NCI-H2171 treated with DMSO at 0.1 percent for 48 hours (cell line): ENCODE measurements around the gene TXNDC15.
"Not testable (repeated sequence)": the region's sequence is repeated elsewhere in the genome, so short reads cannot be mapped to it uniquely, and the experiment has no call there.

Source experiments
- DNase-seq: peaks from one replicate; lab custom pipeline; 2025; lab: John Stamatoyannopoulos, UW

The TXNDC15 gene

DNA sequence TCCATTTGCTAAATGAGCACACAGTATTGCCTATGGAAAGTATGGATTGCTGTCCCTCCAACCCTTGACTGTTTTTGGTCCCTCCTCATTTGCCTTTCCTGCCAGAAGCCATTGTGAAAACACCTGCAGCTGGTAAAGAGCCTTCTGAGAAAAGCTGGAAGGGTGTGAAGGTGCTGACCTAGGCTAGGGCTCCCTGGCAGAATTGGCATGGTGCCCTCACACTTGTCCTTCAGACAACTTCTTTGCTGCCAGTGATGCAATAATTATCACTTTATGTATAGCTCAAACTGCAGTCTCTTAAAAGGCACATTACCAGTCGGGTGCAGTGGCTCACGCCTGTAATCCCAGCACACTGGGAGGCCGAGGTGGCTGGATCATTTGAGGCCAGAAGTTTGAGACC lies 4.2 kb downstream of the TXNDC15 start:
- no peak for DNase-seq

GRCh38 chr5:134879456-134879855 lies 5.3 kb downstream of the TXNDC15 start:
- DNase-seq = no peak

- DNase-seq = not testable (repeated sequence)
Observed at GRCh38 chr5:134880937-134881336, 6.8 kb downstream of the TXNDC15 start.

GRCh38 chr5:134881711-134882110 lies 7.5 kb downstream of the TXNDC15 start:
- DNase-seq = not testable (repeated sequence)

GRCh38 chr5:134887593-134888159 lies 13.5 kb downstream of the TXNDC15 start:
- no peak for DNase-seq

DNA sequence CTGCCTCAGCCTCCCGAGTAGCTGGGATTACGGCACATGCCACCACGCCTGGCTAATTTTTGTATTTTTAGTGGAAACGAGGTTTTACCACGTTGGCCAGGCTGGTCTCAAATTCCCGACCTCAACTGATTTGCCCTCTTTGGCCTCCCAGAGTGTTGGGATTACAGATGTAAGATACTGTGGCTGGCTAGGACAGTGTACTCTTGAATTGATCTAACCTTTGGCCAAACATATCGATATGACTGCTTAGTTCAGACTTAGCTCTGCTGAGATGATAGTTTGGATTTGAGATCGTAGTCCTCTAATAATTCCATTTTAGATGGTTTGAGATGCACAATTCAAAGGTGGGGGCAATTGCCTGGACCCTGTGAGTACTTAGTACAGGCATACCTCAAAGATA lies 15.2 kb downstream of the TXNDC15 start:
- no peak for DNase-seq

DNA sequence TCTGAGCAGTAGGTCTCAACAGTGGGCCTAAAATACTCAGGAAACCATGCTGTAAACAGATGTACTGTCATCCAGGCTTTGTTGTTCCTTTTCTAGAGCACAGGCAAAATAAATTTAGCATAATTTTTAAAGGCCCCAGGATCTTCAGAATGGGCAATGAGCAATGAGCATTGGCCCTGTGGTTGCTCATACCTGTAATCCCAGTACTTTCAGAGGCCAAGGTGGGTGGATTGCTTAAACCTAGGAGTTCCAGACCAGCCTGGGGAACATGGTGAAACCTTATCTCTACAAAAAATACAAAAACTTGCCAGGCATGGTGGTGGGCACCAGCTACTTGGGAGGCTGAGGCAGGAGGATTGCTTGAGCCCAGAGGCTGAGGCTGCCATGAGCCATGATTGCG lies 17.3 kb downstream of the TXNDC15 start:
- no peak for DNase-seq

GRCh38 chr5:134892282-134892681 lies 18.1 kb downstream of the TXNDC15 start:
- no peak for DNase-seq

DNA sequence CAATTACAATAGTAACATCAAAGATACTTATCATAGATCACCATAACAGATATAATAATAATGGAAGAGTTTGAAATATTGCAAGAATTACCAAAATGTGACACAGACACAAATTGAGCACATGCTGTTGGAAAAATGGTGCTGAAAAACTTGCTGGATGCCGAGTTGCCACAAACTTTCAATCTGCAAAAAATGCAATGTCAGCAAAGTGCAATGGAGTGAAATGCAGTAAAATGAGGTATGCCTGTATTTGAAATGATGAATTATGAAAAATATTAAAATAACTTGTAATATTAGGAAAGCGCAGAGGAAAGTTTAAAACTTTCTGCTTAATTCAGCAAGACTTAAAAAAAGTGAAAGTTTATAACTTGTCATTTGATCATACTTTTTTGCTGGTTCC lies 18.8 kb downstream of the TXNDC15 start:
- no peak for DNase-seq

DNA sequence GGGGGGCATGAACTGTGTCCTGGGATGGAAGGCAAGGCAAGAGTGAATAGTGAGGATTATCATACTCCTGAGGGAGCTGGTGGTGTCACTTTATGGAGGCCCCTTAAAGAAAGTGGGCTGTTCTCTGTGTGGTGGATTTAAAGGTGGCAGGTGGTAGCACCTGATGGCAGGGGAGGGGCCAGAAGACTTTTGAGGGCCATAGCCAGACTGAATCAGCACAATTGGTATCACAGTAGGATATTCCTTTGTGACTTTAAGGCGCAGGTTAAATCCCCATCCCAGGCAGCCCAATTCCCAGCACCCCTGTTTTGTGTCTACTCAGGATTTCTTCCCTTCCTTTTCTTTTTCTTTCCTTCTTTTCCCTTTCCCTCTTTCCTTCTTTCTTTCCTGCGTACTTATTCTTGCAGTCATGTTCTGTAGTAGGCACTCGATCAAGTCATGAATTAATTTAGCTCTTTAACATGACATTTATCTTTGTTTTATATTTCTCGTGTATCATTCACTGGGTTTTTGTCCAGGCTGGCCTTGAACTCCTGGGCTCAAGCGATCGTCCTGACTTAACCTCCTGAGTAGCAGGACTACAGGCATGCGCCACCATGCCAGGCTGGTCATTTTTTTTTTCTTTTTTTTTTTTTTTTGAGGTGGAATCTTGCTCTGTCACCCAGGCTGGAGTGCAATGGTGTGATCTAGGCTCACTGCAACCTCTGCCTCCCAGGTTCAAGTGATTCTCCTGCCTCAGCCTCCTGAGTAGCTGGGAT lies 19.8 kb downstream of the TXNDC15 start:
- no peak for DNase-seq

DNA sequence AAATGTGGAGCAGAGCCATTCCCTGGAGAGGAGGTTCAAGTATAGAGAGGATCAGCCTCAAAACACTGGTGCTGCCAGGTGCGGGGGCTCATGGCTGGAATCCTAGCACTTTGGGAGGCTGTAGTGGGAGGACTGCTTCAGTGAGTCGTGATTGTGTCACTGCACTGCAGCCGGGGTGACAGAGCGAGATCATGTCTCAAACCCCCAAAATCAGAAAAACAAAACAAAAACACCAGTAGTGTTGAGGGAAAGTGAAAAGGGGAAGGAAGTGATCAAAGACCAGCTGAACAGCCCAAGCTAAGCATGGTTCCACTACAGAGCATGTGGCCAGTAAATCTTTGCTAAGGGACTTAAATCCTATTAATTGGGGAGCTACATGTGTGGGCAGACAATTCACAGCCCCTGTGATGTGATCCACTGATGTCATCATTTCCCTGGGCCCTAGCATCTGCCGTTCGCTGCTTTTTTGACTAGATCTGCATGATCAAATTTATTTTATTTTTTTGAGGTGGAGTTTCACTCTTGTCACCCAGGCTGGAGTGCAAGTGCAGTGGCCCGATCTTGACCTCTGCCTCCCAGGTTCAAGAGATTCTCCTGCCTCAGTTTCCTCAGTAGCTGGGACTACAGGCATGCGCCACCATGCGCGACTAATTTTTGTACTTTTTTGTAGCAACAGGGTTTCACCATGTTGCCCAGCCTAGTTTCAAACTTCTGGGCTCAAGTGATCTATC lies 28.1 kb downstream of the TXNDC15 start:
- DNase-seq = no peak

GRCh38 chr5:134904610-134905245 lies 30.6 kb downstream of the TXNDC15 start, which contains the start of gene PCBD2:
TSS of gene PCBD2 (plus strand) at chr5:134905131. CDS start at chr5:134905140, 9 bp downstream.
- peak; percentile 76 for DNase-seq

- DNase-seq = peak; percentile 58
Observed at GRCh38 chr5:134905246-134905996, 31.2 kb downstream of the TXNDC15 start.

DNA sequence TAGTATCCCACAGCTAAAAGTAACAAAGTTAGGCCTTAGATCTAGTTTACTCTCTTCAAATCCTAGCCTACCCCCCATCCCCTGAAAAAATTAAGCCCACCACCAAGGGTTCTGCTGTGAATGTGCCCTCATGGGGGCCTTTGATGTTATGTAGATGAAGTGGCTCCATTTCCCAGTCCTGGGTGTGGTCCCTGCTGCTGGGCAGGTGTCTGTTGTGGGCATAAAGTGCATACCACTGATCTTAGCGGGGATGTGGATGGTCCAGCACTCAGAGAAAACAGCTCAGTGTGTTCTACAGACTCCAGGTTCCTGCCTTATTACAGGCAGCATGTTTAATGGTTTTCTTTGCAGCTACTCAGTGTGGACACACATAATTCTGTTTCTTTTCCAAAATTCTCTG lies 32.6 kb downstream of the TXNDC15 start:
- no peak for DNase-seq

GRCh38 chr5:134910752-134911151 lies 36.6 kb downstream of the TXNDC15 start:
- not testable (repeated sequence) for DNase-seq

GRCh38 chr5:134911285-134912206 lies 37.4 kb downstream of the TXNDC15 start:
- no peak for DNase-seq

DNA sequence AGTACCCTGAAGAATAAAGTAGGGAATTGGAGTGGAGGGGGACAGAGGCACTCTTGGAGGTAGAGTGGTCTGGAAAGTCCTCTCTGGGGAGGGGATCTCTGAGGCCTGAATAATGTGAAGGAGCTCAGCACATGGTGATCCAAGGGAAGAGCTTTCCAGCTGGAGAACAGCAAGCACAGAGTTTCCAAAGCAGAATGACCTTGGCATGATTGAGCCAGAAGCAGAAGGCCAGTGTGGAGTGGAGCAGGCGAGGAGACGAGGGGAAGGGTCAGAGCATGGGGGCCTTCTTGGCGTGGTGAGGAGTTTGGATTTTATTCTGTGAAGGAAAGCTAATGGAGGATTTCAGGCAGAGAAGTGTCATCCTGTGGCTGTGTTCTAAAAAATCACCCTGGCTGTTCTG lies 39.1 kb downstream of the TXNDC15 start:
- DNase-seq = no peak

DNA sequence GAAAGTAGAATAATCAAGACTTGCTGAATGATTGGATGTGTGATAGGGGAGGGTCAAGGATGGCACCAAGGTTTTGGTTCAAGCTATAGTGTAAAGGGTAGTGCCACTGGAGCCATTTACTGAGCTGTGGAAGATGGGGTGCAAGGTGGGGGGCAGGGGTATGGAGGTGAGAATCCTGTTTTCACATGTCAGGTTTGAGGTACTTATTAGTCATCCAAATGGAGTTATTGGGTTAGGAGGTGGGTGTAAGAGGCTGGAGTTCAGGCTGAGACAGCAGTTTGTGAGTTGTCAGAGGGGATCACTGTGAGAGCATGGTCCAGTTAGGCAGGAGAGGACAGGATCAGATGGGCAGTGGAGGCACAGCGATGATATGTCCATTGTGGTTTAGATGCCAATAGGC lies 39.6 kb downstream of the TXNDC15 start:
- DNase-seq = no peak

GRCh38 chr5:134917070-134917815 lies 43.1 kb downstream of the TXNDC15 start:
- no peak for DNase-seq

DNA sequence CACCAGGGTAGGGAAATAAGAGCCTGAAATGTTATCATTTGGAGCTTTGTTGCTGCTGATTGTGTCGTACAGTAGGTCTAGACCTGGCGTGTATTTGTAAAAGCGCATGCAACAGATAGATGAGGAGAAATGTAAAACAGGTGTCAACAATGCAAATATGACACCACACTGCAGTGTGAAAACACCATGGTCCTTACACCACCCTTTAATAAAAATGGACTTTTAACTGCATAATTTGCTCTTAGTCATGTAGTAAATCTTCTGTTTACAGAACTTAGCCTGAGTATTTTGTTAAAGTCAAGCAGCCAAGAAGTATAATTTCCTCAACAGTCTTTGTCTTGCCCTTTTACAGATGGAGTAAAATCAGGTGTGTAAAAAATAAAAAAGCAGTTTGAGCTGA lies 44.7 kb downstream of the TXNDC15 start:
- DNase-seq = no peak
